Stimulated activated CD4-positive, alpha-beta T cell treated with anti-CD3 and anti-CD28 coated beads, Interleukin-15, amount 100 ng/mL, for 48 hours (primary cell): ENCODE results near the gene NBPF8.
"Not testable (repeated sequence)": the region's sequence is repeated elsewhere in the genome, so short reads cannot be mapped to it uniquely, and the experiment has no call there.

Experiments
- DNase-seq, 2 donors: peaks; one replicate each; pipeline ENCODE4 v3.0.0-alpha.2; 2020; ENCODE audit warnings: low read depth in 2 of 2

Gene NBPF8

GRCh38 chr1:120414911-120415480, at the start of gene NBPF8:
NBPF8 (plus strand) TSS chr1:120415035; CDS start chr1:120436523, 21,488 bp downstream.
- DNase-seq, result peak; percentile 45 to 60

GRCh38 chr1:120367709-120368108, 47.1 kb upstream of the NBPF8 start:
- not testable (repeated sequence) for DNase-seq

- DNase-seq, result not testable (repeated sequence)
Measured at GRCh38 chr1:120386651-120387050, 28.2 kb upstream of the NBPF8 start.

- peak in 1 of 2 donors; percentile 2 for DNase-seq
Measured at GRCh38 chr1:120388597-120389126, 26.2 kb upstream of the NBPF8 start.

- DNase-seq, result not testable (repeated sequence)
Measured at GRCh38 chr1:120391365-120391764, 23.5 kb upstream of the NBPF8 start.

GRCh38 chr1:120393316-120394232, 21.3 kb upstream of the NBPF8 start:
- not testable (repeated sequence) for DNase-seq

GRCh38 chr1:120405348-120405747, 9.5 kb upstream of the NBPF8 start:
- not testable (repeated sequence) for DNase-seq

- DNase-seq, result not testable (repeated sequence)
Measured at GRCh38 chr1:120414451-120414850, 384 bp upstream of the NBPF8 start.

- peak in 1 of 2 donors; percentile 13 for DNase-seq
Measured at GRCh38 chr1:120415492-120415961, 692 bp downstream of the NBPF8 start.

- not testable (repeated sequence) for DNase-seq
Measured at GRCh38 chr1:120425063-120425462, 10.2 kb downstream of the NBPF8 start.

- DNase-seq, result not testable (repeated sequence)
Measured at GRCh38 chr1:120431626-120432025, 16.8 kb downstream of the NBPF8 start.

- DNase-seq, result not testable (repeated sequence)
Measured at GRCh38 chr1:120433831-120434230, 19.0 kb downstream of the NBPF8 start.

- DNase-seq, result not testable (repeated sequence)
Measured at GRCh38 chr1:120449124-120449523, 34.3 kb downstream of the NBPF8 start.
